Activated naive CD4-positive, alpha-beta T cell treated with anti-CD3 and anti-CD28 coated beads, Interleukin-2, amount 50 U/mL, for 72 hours (primary cell): Measurements from ENCODE around the gene ETS1. TPM values are rescaled to one million over a fixed set of nuclear protein-coding genes. Genes with fewer than 3 reads are reported as not detected.

Experiments
- ATAC-seq, 2 donors: fragments of 150-1000 bp; cut with Tn5 transposase; 2 replicates each; pipeline ENCODE4 v1.10.0; 2021; ENCODE audit warnings: mild to moderate bottlenecking in 2 of 2, moderate library complexity in 2 of 2
- DNase-seq, 2 donors: peaks; one replicate each; pipeline ENCODE4 v3.0.0; 2021 to 2022; ENCODE audit warnings: low spot score in 2 of 2
- H3K27ac Mint-ChIP-seq, 2 donors: one replicate each; pipeline ENCODE4 v1.8.0; 2022; ENCODE audit warnings: mild to moderate bottlenecking in 2 of 2, mixed read lengths in 2 of 2
- H3K36me3 Mint-ChIP-seq, 2 donors: one replicate each; pipeline ENCODE4 v1.8.0; 2022; ENCODE audit warnings: mixed read lengths in 2 of 2
- H3K9me3 Mint-ChIP-seq, 2 donors: one replicate each; pipeline ENCODE4 v1.8.0; 2022; ENCODE audit warnings: mixed read lengths in 2 of 2
- total RNA-seq, 2 donors: library from RNA; stranded (reverse); gene quantifications; one replicate each; pipeline ENCODE4 v1.2.3, GENCODE V29; 2022

The ETS1 gene
- total RNA-seq, 2 donors from 2014 or later = 176 to 461 TPM

- ATAC-seq = peak; percentile 22 to 28
- no peak for DNase-seq
- H3K36me3 Mint-ChIP-seq = peaks cover 50 to 83% of the 10 kb centered on the region in 2 donors
- H3K9me3 Mint-ChIP-seq = no peaks in the 10 kb centered on the region
- H3K27ac Mint-ChIP-seq = peak overlapping the region; percentile 97 to 99
Observed at GRCh38 chr11:128470081-128470480, 117.3 kb downstream of the ETS1 start.

- Mint-ChIP-seq H3K36me3 (peaks cover 50 to 83% of the 10 kb centered on the region in 2 donors), H3K27ac (peak overlapping the region; percentile 97 to 99), H3K9me3 (no peaks in the 10 kb centered on the region)
- DNase-seq = no peak
- peak; percentile 9 to 16 for ATAC-seq
Observed at GRCh38 chr11:128469220-128469619, 118.1 kb downstream of the ETS1 start.

- no peak for DNase-seq
- no peak for ATAC-seq
- Mint-ChIP-seq H3K9me3 (no peaks in the 10 kb centered on the region), H3K27ac (peak overlapping the region; percentile 97 to 99), H3K36me3 (peaks cover 56 to 83% of the 10 kb centered on the region in 2 donors)
Observed at GRCh38 chr11:128468111-128468510, 119.2 kb downstream of the ETS1 start.

GRCh38 chr11:128467610-128468041, 119.7 kb downstream of the ETS1 start:
- DNase-seq = no peak
- no peaks in the 10 kb centered on the region for H3K9me3 Mint-ChIP-seq
- peak overlapping the region; percentile 97 to 99 for H3K27ac Mint-ChIP-seq
- peaks cover 61 to 84% of the 10 kb centered on the region in 2 donors for H3K36me3 Mint-ChIP-seq
- peak in 1 of 2 donors; percentile 9 for ATAC-seq

- no peak for ATAC-seq
- H3K9me3 Mint-ChIP-seq = no peaks in the 10 kb centered on the region
- DNase-seq = no peak
- H3K36me3 Mint-ChIP-seq = peaks cover 67 to 88% of the 10 kb centered on the region in 2 donors
- peak overlapping the region; percentile 97 to 99 for H3K27ac Mint-ChIP-seq
Observed at GRCh38 chr11:128467041-128467440, 120.3 kb downstream of the ETS1 start.

GRCh38 chr11:128465946-128466705, 121.2 kb downstream of the ETS1 start:
- Mint-ChIP-seq H3K9me3 (no peaks in the 10 kb centered on the region), H3K27ac (peak overlapping the region; percentile 97 to 99), H3K36me3 (peaks cover 73 to 93% of the 10 kb centered on the region in 2 donors)
- DNase-seq = no peak
- ATAC-seq = no peak

- no peaks in the 10 kb centered on the region for H3K9me3 Mint-ChIP-seq
- ATAC-seq (peak in 1 of 2 donors; percentile 9), DNase-seq (no peak)
- H3K27ac Mint-ChIP-seq = peak overlapping the region; percentile 97 to 99
- H3K36me3 Mint-ChIP-seq = peaks cover 79 to 94% of the 10 kb centered on the region in 2 donors
Observed at GRCh38 chr11:128465531-128465930, 121.8 kb downstream of the ETS1 start.

GRCh38 chr11:128464878-128465450, 122.4 kb downstream of the ETS1 start:
- H3K27ac Mint-ChIP-seq = peak overlapping the region; percentile 95 to 97
- H3K9me3 Mint-ChIP-seq = no peaks in the 10 kb centered on the region
- peaks cover 84 to 95% of the 10 kb centered on the region in 2 donors for H3K36me3 Mint-ChIP-seq
- peak in 1 of 2 donors; percentile 8 for DNase-seq
- peak in 1 of 2 donors; percentile 17 for ATAC-seq

GRCh38 chr11:128463979-128464378, 123.4 kb downstream of the ETS1 start:
- Mint-ChIP-seq H3K27ac (peak overlapping the region; percentile 95 to 97), H3K36me3 (peaks cover 75 to 93% of the 10 kb centered on the region in 2 donors), H3K9me3 (no peaks in the 10 kb centered on the region)
- DNase-seq (no peak), ATAC-seq (no peak)

GRCh38 chr11:128463371-128463829, 124.0 kb downstream of the ETS1 start:
- DNase-seq (peak in 1 of 2 donors; percentile 1), ATAC-seq (no peak)
- peak overlapping the region; percentile 95 to 97 for H3K27ac Mint-ChIP-seq
- H3K9me3 Mint-ChIP-seq = no peaks in the 10 kb centered on the region
- H3K36me3 Mint-ChIP-seq = peaks cover 69 to 91% of the 10 kb centered on the region in 2 donors

- Mint-ChIP-seq H3K9me3 (no peaks in the 10 kb centered on the region), H3K36me3 (peaks cover 66 to 93% of the 10 kb centered on the region in 2 donors), H3K27ac (peak overlapping the region; percentile 95 to 97)
- ATAC-seq (no peak), DNase-seq (peak in 1 of 2 donors; percentile 2)
Observed at GRCh38 chr11:128462922-128463321, 124.4 kb downstream of the ETS1 start.

- H3K36me3 Mint-ChIP-seq = peaks cover 67 to 94% of the 10 kb centered on the region in 2 donors
- H3K27ac Mint-ChIP-seq = peak overlapping the region; percentile 95 to 97
- H3K9me3 Mint-ChIP-seq = no peaks in the 10 kb centered on the region
- DNase-seq = no peak
- no peak for ATAC-seq
Observed at GRCh38 chr11:128462189-128462588, 125.2 kb downstream of the ETS1 start.

GRCh38 chr11:128458321-128458720, 129.0 kb downstream of the ETS1 start:
- H3K36me3 Mint-ChIP-seq = peaks cover 52 to 83% of the 10 kb centered on the region in 2 donors
- no peak for DNase-seq
- no peaks in the 10 kb centered on the region for H3K9me3 Mint-ChIP-seq
- peak overlapping the region in 1 of 2 donors; percentile 12 for H3K27ac Mint-ChIP-seq
- ATAC-seq = no peak

- DNase-seq (no peak), ATAC-seq (no peak)
- peaks cover 47 to 79% of the 10 kb centered on the region in 2 donors for H3K36me3 Mint-ChIP-seq
- no peak overlapping the region for H3K27ac Mint-ChIP-seq
- no peaks in the 10 kb centered on the region for H3K9me3 Mint-ChIP-seq
Observed at GRCh38 chr11:128457874-128458273, 129.5 kb downstream of the ETS1 start.

GRCh38 chr11:128456566-128457268, 130.6 kb downstream of the ETS1 start:
- H3K9me3 Mint-ChIP-seq = no peaks in the 10 kb centered on the region
- DNase-seq (no peak), ATAC-seq (peak in 1 of 2 donors; percentile 35)
- H3K27ac Mint-ChIP-seq = peak overlapping the region; percentile 25 to 78
- H3K36me3 Mint-ChIP-seq = peaks cover 36 to 67% of the 10 kb centered on the region in 2 donors

GRCh38 chr11:128455766-128456165, 131.6 kb downstream of the ETS1 start:
- ATAC-seq (no peak), DNase-seq (no peak)
- H3K9me3 Mint-ChIP-seq = no peaks in the 10 kb centered on the region
- peak overlapping the region; percentile 25 to 87 for H3K27ac Mint-ChIP-seq
- H3K36me3 Mint-ChIP-seq = peaks cover 29 to 58% of the 10 kb centered on the region in 2 donors
